KOPT-K1 (cell line): ENCODE data around the gene RXRG.

ENCODE experiments used
- H3K27ac ChIP-seq: fragments of 200-600 bp; sonication (generic); 2 replicates; pipeline ENCODE4 v1.5.1; 2016; ENCODE audit warnings: antibody characterized with exemption, mild to moderate bottlenecking, low read depth, low read length; ENCODE audit not compliant: poor library complexity, severe bottlenecking
- H3K36me3 ChIP-seq: fragments of 200-600 bp; sonication (generic); 2 replicates; pipeline ENCODE4 v1.5.1; 2017; ENCODE audit warnings: antibody characterized with exemption, mild to moderate bottlenecking, low read length, moderate library complexity; ENCODE audit not compliant: insufficient read depth
- H3K9me3 ChIP-seq: fragments of 200-600 bp; sonication (generic); 2 replicates; pipeline ENCODE4 v1.5.1; 2017; ENCODE audit warnings: antibody characterized with exemption, low read length, mild to moderate bottlenecking; ENCODE audit not compliant: insufficient read depth, poor library complexity, severe bottlenecking

The RXRG gene

DNA sequence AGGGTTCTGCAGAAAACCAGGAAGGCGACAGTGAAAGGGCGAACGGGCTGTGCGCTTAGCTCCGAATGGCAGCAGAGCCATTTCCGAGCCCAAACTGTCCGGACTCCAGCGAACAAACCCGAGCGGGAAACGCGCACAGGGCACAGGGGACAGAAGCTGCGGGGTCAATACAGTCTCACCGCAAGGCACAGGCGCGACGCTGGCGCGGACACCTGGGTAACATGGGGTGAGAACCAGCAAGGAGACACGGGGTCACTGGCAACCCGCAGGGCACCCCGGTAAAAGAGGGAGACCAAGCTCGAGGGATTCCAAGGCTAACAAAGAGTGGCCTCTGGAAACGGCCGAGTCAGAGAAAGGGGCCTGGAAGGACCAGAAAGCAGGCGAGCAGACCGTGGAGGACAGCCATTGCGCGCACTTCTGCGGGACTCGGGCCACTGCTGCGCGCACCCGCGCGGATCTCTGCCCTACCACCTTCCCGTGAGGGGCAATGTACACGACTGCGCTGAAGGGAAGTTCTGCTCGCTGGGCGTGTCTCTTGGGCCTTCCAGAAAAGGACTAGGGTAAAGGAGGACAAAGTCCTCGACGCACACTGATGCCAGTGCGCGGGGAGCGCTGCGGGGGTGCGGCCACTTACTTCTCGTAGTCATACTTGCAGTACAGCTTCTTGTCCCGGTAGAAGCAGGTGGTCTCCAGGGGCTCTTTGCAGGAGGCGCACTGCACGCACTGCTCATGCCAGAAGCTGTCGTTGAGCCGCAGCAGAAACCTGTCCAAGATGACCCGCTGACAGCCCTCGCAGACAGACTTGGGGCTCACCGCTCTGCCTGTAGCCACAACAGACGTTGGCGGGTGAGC lies 92.3 kb downstream of the RXRG start:
- Histone ChIP-seq H3K27ac (no peak overlapping the region), H3K9me3 (no peaks in the 10 kb centered on the region), H3K36me3 (no peaks in the 10 kb centered on the region)

DNA sequence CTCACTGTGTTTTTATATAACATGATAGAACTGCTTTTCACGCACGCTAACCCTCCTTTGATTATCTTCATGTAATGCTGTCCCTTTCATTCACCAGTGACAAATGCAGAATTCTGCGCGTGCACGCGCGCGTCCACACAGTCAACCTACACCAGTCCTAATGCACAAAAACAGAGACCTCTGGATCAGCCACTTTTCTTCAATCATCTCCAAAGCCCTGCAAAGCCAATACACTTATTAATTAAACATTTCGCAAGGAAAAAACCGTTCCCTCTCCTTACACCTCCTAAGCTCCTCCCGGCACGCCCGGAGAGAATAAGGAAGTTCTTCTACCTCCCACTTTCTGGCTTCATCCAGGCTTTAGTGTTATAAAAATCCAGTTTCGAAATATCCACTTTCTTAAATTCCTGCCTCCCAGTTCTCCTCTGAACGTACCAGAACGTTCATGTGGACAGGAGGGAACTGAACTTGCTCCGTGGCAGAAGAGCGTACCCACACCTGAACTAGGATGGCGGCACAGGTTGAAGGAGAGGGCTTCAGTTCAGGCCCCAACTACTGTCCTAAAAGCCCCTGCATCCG lies 93.0 kb downstream of the RXRG start:
- Histone ChIP-seq H3K9me3 (no peaks in the 10 kb centered on the region), H3K36me3 (no peaks in the 10 kb centered on the region), H3K27ac (no peak overlapping the region)
